H9 (cell line): Measurements from ENCODE around the gene KCNJ12. TPM values are rescaled to one million over a fixed set of nuclear protein-coding genes. Genes with fewer than 3 reads are reported as not detected.

Source experiments
- DNase-seq: peaks from one replicate; pipeline ENCODE4 v3.0.0-alpha.2; 2017
- H2AFZ ChIP-seq: one replicate; pipeline ENCODE4 v1.6.1; 2013; ENCODE audit warnings: mild to moderate bottlenecking, low read length, control low read depth, moderate library complexity
- H2AK5ac ChIP-seq: 2 replicates; pipeline ENCODE4 v1.6.1; 2013; ENCODE audit warnings: low read length, control low read depth, mixed read lengths; ENCODE audit not compliant: insufficient read length
- H2BK120ac ChIP-seq: one replicate; pipeline ENCODE4 v1.6.1; 2013; ENCODE audit warnings: low read depth, mild to moderate bottlenecking, low read length, control low read depth, inconsistent platforms; ENCODE audit not compliant: poor library complexity, severe bottlenecking
- H2BK12ac ChIP-seq: 2 replicates; pipeline ENCODE4 v1.6.1; 2013; ENCODE audit warnings: low read length, control low read depth, mixed read lengths, low read depth; ENCODE audit not compliant: insufficient read length
- H2BK15ac ChIP-seq: 2 replicates; pipeline ENCODE4 v1.6.1; 2013; ENCODE audit warnings: low read depth, low read length, control low read depth
- H2BK20ac ChIP-seq: one replicate; pipeline ENCODE4 v1.6.1; 2013; ENCODE audit warnings: low read depth, mild to moderate bottlenecking, low read length, control low read depth, inconsistent platforms; ENCODE audit not compliant: poor library complexity, severe bottlenecking
- H2BK5ac ChIP-seq: 2 replicates; pipeline ENCODE4 v1.6.1; 2013; ENCODE audit warnings: low read length, control low read depth, mixed read lengths; ENCODE audit not compliant: insufficient read length
- H3K14ac ChIP-seq: 2 replicates; pipeline ENCODE4 v1.6.1; 2013; ENCODE audit warnings: low read length, control low read depth; ENCODE audit not compliant: insufficient read depth
- H3K18ac ChIP-seq: 2 replicates; pipeline ENCODE4 v1.6.1; 2013; ENCODE audit warnings: low read depth, mild to moderate bottlenecking, mixed read lengths, low read length, control low read depth; ENCODE audit not compliant: insufficient read length
- H3K23ac ChIP-seq: 2 replicates; pipeline ENCODE4 v1.6.1; 2013; ENCODE audit warnings: low read length, control low read depth, mixed read lengths, low read depth; ENCODE audit not compliant: insufficient read length
- H3K23me2 ChIP-seq: 2 replicates; pipeline ENCODE4 v1.6.1; 2013; ENCODE audit warnings: low read depth, mild to moderate bottlenecking, mixed read lengths, low read length, control low read depth; ENCODE audit not compliant: insufficient read length, poor library complexity, severe bottlenecking
- H3K27ac ChIP-seq: 2 replicates; pipeline ENCODE4 v1.5.1; 2013; ENCODE audit warnings: low read length, control low read depth, mixed read lengths, low read depth; ENCODE audit not compliant: insufficient read length
- H3K27me3 ChIP-seq: 2 replicates; pipeline ENCODE4 v1.6.1; 2013; ENCODE audit warnings: low read length, control low read depth, inconsistent platforms; ENCODE audit not compliant: insufficient read depth
- H3K4ac ChIP-seq: 2 replicates; pipeline ENCODE4 v1.6.1; 2013; ENCODE audit warnings: low read depth, mild to moderate bottlenecking, control low read depth, inconsistent platforms, low read length, moderate library complexity
- H3K4me1 ChIP-seq: 2 replicates; pipeline ENCODE4 v1.6.1; 2013; ENCODE audit warnings: low read length, control low read depth, inconsistent platforms; ENCODE audit not compliant: insufficient read depth
- H3K4me2 ChIP-seq: 2 replicates; pipeline ENCODE4 v1.6.1; 2013; ENCODE audit warnings: low read length, control low read depth, mixed read lengths; ENCODE audit not compliant: insufficient read length, insufficient read depth
- H3K56ac ChIP-seq: 2 replicates; pipeline ENCODE4 v1.6.1; 2013; ENCODE audit warnings: low read depth, mild to moderate bottlenecking, mixed read lengths, low read length, control low read depth; ENCODE audit not compliant: insufficient read length
- H3K79me1 ChIP-seq: 2 replicates; pipeline ENCODE4 v1.6.1; 2013; ENCODE audit warnings: low read depth, mild to moderate bottlenecking, moderate library complexity, low read length, control low read depth, inconsistent platforms; ENCODE audit not compliant: insufficient read depth, poor library complexity, severe bottlenecking
- H3K79me2 ChIP-seq: 2 replicates; pipeline ENCODE4 v1.6.1; 2013; ENCODE audit warnings: low read length, control low read depth, inconsistent platforms; ENCODE audit not compliant: insufficient read depth
- H3K9ac ChIP-seq: 2 replicates; pipeline ENCODE4 v1.6.1; 2013; ENCODE audit warnings: low read length, control low read depth, mixed read lengths; ENCODE audit not compliant: insufficient read length; ENCODE audit errors: extremely low read depth
- H3K9me3 ChIP-seq: one replicate; pipeline ENCODE4 v1.6.1; 2013; ENCODE audit warnings: low read depth, low read length, inconsistent platforms; ENCODE audit not compliant: control insufficient read depth
- H3T11ph ChIP-seq: one replicate; pipeline ENCODE4 v1.6.1; 2013; ENCODE audit warnings: mild to moderate bottlenecking, low read length, control low read depth, inconsistent platforms
- H4K20me1 ChIP-seq: one replicate; pipeline ENCODE4 v1.6.1; 2013; ENCODE audit not compliant: control insufficient read depth, insufficient read length, insufficient read depth
- H4K5ac ChIP-seq: 2 replicates; pipeline ENCODE4 v1.6.1; 2013; ENCODE audit warnings: low read depth, mild to moderate bottlenecking, mixed read lengths, low read length, control low read depth; ENCODE audit not compliant: insufficient read length
- H4K8ac ChIP-seq: replicated peaks from 2 replicates; pipeline ENCODE4 v1.6.1; 2013; ENCODE audit warnings: low read length, control low read depth, mixed read lengths, low read depth; ENCODE audit not compliant: insufficient read length
- H4K91ac ChIP-seq: 2 replicates; pipeline ENCODE4 v1.6.1; 2013; ENCODE audit warnings: low read depth, mild to moderate bottlenecking, moderate library complexity, mixed read lengths, low read length, control low read depth; ENCODE audit not compliant: insufficient read length
- H3K27ac Mint-ChIP-seq, 3 experiments: 2 replicates in 2 of 3; 3 replicates in 1 of 3; pipeline ENCODE4 v1.8.0; 2020 to 2021; ENCODE audit warnings: mixed read lengths in 3 of 3, mild to moderate bottlenecking in 1 of 3, moderate library complexity in 1 of 3
- H3K27me3 Mint-ChIP-seq: 2 replicates; pipeline ENCODE4 v1.8.0; 2021; ENCODE audit warnings: low read depth, mild to moderate bottlenecking, moderate library complexity, mixed read lengths
- H3K36me3 Mint-ChIP-seq, 3 experiments: 2 replicates in 2 of 3; 3 replicates in 1 of 3; pipeline ENCODE4 v1.8.0; 2020 to 2021; ENCODE audit warnings: low read depth in 3 of 3, mixed read lengths in 3 of 3; ENCODE audit not compliant: insufficient read depth in 1 of 3
- H3K4me1 Mint-ChIP-seq, 2 experiments: 2 replicates each; pipeline ENCODE4 v1.8.0; 2020; ENCODE audit warnings: mixed read lengths in 2 of 2
- H3K4me3 Mint-ChIP-seq, 2 experiments: 2 replicates in 1 of 2; 3 replicates in 1 of 2; pipeline ENCODE4 v1.8.0; 2020 to 2021; ENCODE audit warnings: mild to moderate bottlenecking in 2 of 2, mixed read lengths in 2 of 2, moderate library complexity in 1 of 2
- H3K9me3 Mint-ChIP-seq, 2 experiments: 2 replicates in 1 of 2; 3 replicates in 1 of 2; pipeline ENCODE4 v1.8.0; 2020; ENCODE audit warnings: mild to moderate bottlenecking in 2 of 2, mixed read lengths in 2 of 2, moderate library complexity in 1 of 2
- CTCF ChIP-seq: fragments of 200-600 bp; sonication (generic); conservative IDR thresholded peaks from 3 replicates; pipeline ENCODE4 v1.8.0; 2021; ENCODE audit warnings: antibody characterized with exemption, mild to moderate bottlenecking
- WGBS: extraction: QIAGEN DNeasy Blood & Tissue Kit; methylation state at CpG from one replicate; pipeline ENCODE4 v1.1.7; 2013; ENCODE audit warnings: missing lambda C conversion rate, low lambda C conversion rate, mixed read lengths; ENCODE audit not compliant: insufficient read length; ENCODE audit errors: extremely low coverage; 5-methylcytosine and 5-hydroxymethylcytosine counted together
- total RNA-seq: library from RNA; stranded (reverse); gene quantifications from 2 replicates; pipeline ENCODE4 v1.2.1, GENCODE V29; 2021

The KCNJ12 gene
- total RNA-seq, 1 experiment from 2014 or later: 0.39 TPM

- Histone ChIP-seq H3K79me1 (no peaks in the 10 kb centered on the region), H2BK12ac (no peak overlapping the region), H2BK15ac (no peak overlapping the region), H4K5ac (no peak overlapping the region), H2AFZ (no peak overlapping the region), H2AK5ac (no peak overlapping the region), H2BK20ac (no peak overlapping the region), H3K56ac (no peak overlapping the region), H3K23ac (no peak overlapping the region), H4K20me1 (no peaks in the 10 kb centered on the region), H3K4ac (no peak overlapping the region), H2BK5ac (no peak overlapping the region), H3K14ac (no peak overlapping the region), H2BK120ac (no peak overlapping the region), H4K91ac (no peak overlapping the region), H3K4me1 (no peaks in the 10 kb centered on the region), H3K27me3 (no peaks in the 10 kb centered on the region; the same call in 1 of the 2 replicates), H3K4me2 (no peak overlapping the region), H4K8ac (no peak overlapping the region), H3K79me2 (no peaks in the 10 kb centered on the region), H3K18ac (no peak overlapping the region), H3K23me2 (peaks cover 5% of the 10 kb centered on the region), H3K9me3 (no peaks in the 10 kb centered on the region), H3K9ac (no peak overlapping the region), H3K27ac (no peak overlapping the region), H3T11ph (no peak overlapping the region)
- Mint-ChIP-seq H3K27ac (no peak overlapping the region), H3K27me3 (peaks cover 47% of the 10 kb centered on the region), H3K9me3 (peaks cover 4% of the 10 kb centered on the region in 2 experiments; a peak in 2 of 5 replicates), H3K36me3 (no peaks in the 10 kb centered on the region), H3K4me3 (no peak overlapping the region; a peak in 1 of 5 replicates), H3K4me1 (peaks cover 5 to 14% of the 10 kb centered on the region in 2 experiments; a peak in 3 of 4 replicates)
- no CpG with 5 or more reads among the region's 9 CpGs for whole genome bisulfite sequencing
- no peak for TF ChIP-seq CTCF
- DNase-seq: no peak
Measured at GRCh38 chr17:21451975-21452374, 75.8 kb downstream of the KCNJ12 start.
